Neural crest cell (in vitro differentiated cells): Measurements from ENCODE around the gene GRN. TPM values are rescaled to one million over a fixed set of nuclear protein-coding genes. Genes with fewer than 3 reads are reported as not detected.
A peak's percentile ranks its signal among the peaks of the same experiment; 100 is the strongest.

Experiments used
- DNase-seq: peaks from one replicate; pipeline ENCODE4 v3.0.0; 2021; ENCODE audit warnings: low read depth, mixed read lengths, low spot score
- H3K27ac Mint-ChIP-seq: one replicate; pipeline ENCODE4 v1.8.0; 2021; ENCODE audit warnings: mild to moderate bottlenecking, mixed read lengths; ENCODE audit not compliant: unreplicated experiment
- H3K27me3 Mint-ChIP-seq: 2 replicates; pipeline ENCODE4 v1.8.0; 2021; ENCODE audit warnings: low read depth, mild to moderate bottlenecking, mixed read lengths
- H3K36me3 Mint-ChIP-seq: 2 replicates; pipeline ENCODE4 v1.8.0; 2021; ENCODE audit warnings: low read depth, mild to moderate bottlenecking, mixed read lengths
- H3K4me1 Mint-ChIP-seq: 2 replicates; pipeline ENCODE4 v1.8.0; 2021; ENCODE audit warnings: mixed read lengths
- H3K4me3 Mint-ChIP-seq: one replicate; pipeline ENCODE4 v1.8.0; 2021; ENCODE audit warnings: mild to moderate bottlenecking, mixed read lengths
- H3K9me3 Mint-ChIP-seq: 2 replicates; pipeline ENCODE4 v1.8.0; 2021; ENCODE audit warnings: mixed read lengths
- CTCF ChIP-seq: fragments of 200-600 bp; sonication (generic); conservative IDR thresholded peaks from 2 replicates; pipeline ENCODE4 v1.5.0; 2021; ENCODE audit warnings: antibody characterized with exemption, mild to moderate bottlenecking
- long read RNA-seq: library from polyadenylated mRNA; unstranded; transcript quantifications from one replicate; pipeline ENCODE4 v2.0.0, GENCODE V29; 2020
- total RNA-seq: library from RNA; stranded (reverse); gene quantifications from 2 replicates; pipeline ENCODE4 v1.2.1, GENCODE V29; 2021

The GRN gene
- total RNA-seq, result 59.7 and 70.0 TPM in 2 replicates
- long read RNA-seq, transcript GRN-201 (13 exons, 2,342 nt), result major isoform, 25 of 33 reads
- long read RNA-seq, partial matches to known transcripts, result 4 of 33 reads
- long read RNA-seq, other reads (novel, unspliced or antisense), result 3 of 33 reads

- H3K4me3 Mint-ChIP-seq, result peak within 1 kb of the TSS; percentile 96
- no peak for TF ChIP-seq CTCF
- H3K4me1 Mint-ChIP-seq, result peaks cover 15% of the 10 kb centered on the region
- peak; percentile 87 for DNase-seq
- no peaks in the 10 kb centered on the region for H3K36me3 Mint-ChIP-seq
- peak within 1 kb of the TSS; percentile 86 for H3K27ac Mint-ChIP-seq
- peaks cover 36% of the 10 kb centered on the region for H3K27me3 Mint-ChIP-seq
- H3K9me3 Mint-ChIP-seq, result no peaks in the 10 kb centered on the region
Measured at GRCh38 chr17:44344939-44345453, at the start of gene GRN. TSS of gene GRN (plus strand) at chr17:44345302. CDS start at chr17:44349165, 3,863 bp downstream.

GRCh38 chr17:44297975-44298374 lies 47.1 kb upstream of the GRN start:
- no peak for DNase-seq
- Mint-ChIP-seq H3K4me1 (no peaks in the 10 kb centered on the region), H3K36me3 (no peaks in the 10 kb centered on the region), H3K27ac (no peak overlapping the region), H3K27me3 (peaks cover 43% of the 10 kb centered on the region), H3K9me3 (no peaks in the 10 kb centered on the region), H3K4me3 (no peak overlapping the region)
- no peak for TF ChIP-seq CTCF

GRCh38 chr17:44304651-44305050 lies 40.5 kb upstream of the GRN start:
- Mint-ChIP-seq H3K9me3 (no peaks in the 10 kb centered on the region), H3K27ac (no peak overlapping the region), H3K36me3 (no peaks in the 10 kb centered on the region), H3K4me3 (no peak overlapping the region), H3K27me3 (peaks cover 41% of the 10 kb centered on the region), H3K4me1 (peaks cover 12% of the 10 kb centered on the region)
- no peak for TF ChIP-seq CTCF
- no peak for DNase-seq

GRCh38 chr17:44307387-44308186 lies 37.5 kb upstream of the GRN start:
- peaks cover 50% of the 10 kb centered on the region for H3K27me3 Mint-ChIP-seq
- H3K36me3 Mint-ChIP-seq, result no peaks in the 10 kb centered on the region
- H3K9me3 Mint-ChIP-seq, result no peaks in the 10 kb centered on the region
- peaks cover 18% of the 10 kb centered on the region for H3K4me1 Mint-ChIP-seq
- H3K27ac Mint-ChIP-seq, result no peak overlapping the region
- DNase-seq, result peak; percentile 46
- no peak for TF ChIP-seq CTCF
- peak overlapping the region; percentile 85 for H3K4me3 Mint-ChIP-seq

- peak; percentile 95 for DNase-seq
- Mint-ChIP-seq H3K36me3 (no peaks in the 10 kb centered on the region), H3K4me3 (peak within 1 kb of the TSS; percentile 85), H3K27ac (no peak within 1 kb of the TSS), H3K9me3 (no peaks in the 10 kb centered on the region), H3K4me1 (peaks cover 18% of the 10 kb centered on the region), H3K27me3 (peaks cover 53% of the 10 kb centered on the region)
- TF ChIP-seq CTCF, result no peak
Measured at GRCh38 chr17:44308320-44308818, 36.7 kb upstream of the GRN start, which contains the start of gene RUNDC3A. TSS of gene RUNDC3A (plus strand) at chr17:44308601. CDS start at chr17:44308833, 232 bp downstream.
